HEK293 (cell line): Measurements from ENCODE around the gene CYB5D1.
A peak's percentile ranks its signal among the peaks of the same experiment; 100 is the strongest.

ENCODE experiments used
- BCL11A ChIP-seq: fragments of 450-650 bp; formaldehyde crosslinking; IDR thresholded peaks from 2 replicates; pipeline ENCODE4 v1.5.1; 2016; ENCODE audit warnings: low read depth, missing biosample characterization, missing genetic modification characterization
- GLIS2 ChIP-seq: fragments of 450-650 bp; formaldehyde crosslinking; IDR thresholded peaks from 2 replicates; pipeline ENCODE4 v1.5.1; 2016; ENCODE audit warnings: missing biosample characterization, missing genetic modification characterization
- HOXC10 ChIP-seq: sonication (generic); formaldehyde crosslinking; IDR thresholded peaks from 2 replicates; pipeline ENCODE4 v1.8.1; 2023; ENCODE audit warnings: mild to moderate bottlenecking, missing genetic modification reagents
- IKZF3 ChIP-seq: fragments of 450-650 bp; IDR thresholded peaks from 2 replicates; pipeline ENCODE4 v1.5.0; 2018; ENCODE audit warnings: missing biosample characterization, mild to moderate bottlenecking, missing genetic modification characterization, moderate library complexity
- KLF10 ChIP-seq: fragments of 450-650 bp; IDR thresholded peaks from 2 replicates; pipeline ENCODE4 v1.5.1; 2018; ENCODE audit warnings: missing biosample characterization, mild to moderate bottlenecking, missing genetic modification characterization
- KLF7 ChIP-seq: fragments of 450-650 bp; formaldehyde crosslinking; IDR thresholded peaks from 2 replicates; pipeline ENCODE4 v1.5.1; 2016; ENCODE audit warnings: missing biosample characterization, missing genetic modification characterization, borderline replicate concordance
- MEIS1 ChIP-seq: sonication (generic); formaldehyde crosslinking; IDR thresholded peaks from 2 replicates; pipeline ENCODE4 v1.8.1; 2022; ENCODE audit warnings: missing genetic modification reagents, mild to moderate bottlenecking, borderline replicate concordance
- REST ChIP-seq: fragments of 450-650 bp; formaldehyde crosslinking; IDR thresholded peaks from 2 replicates; pipeline ENCODE4 v1.5.1; 2016; ENCODE audit warnings: missing biosample characterization, missing genetic modification characterization
- SCRT2 ChIP-seq: fragments of 450-650 bp; formaldehyde crosslinking; IDR thresholded peaks from 2 replicates; pipeline ENCODE4 v1.5.1; 2016; ENCODE audit warnings: missing biosample characterization, missing genetic modification characterization
- ZBTB44 ChIP-seq: fragments of 450-650 bp; IDR thresholded peaks from 2 replicates; pipeline ENCODE4 v1.5.1; 2018; ENCODE audit warnings: missing biosample characterization, mild to moderate bottlenecking, missing genetic modification characterization
- ZEB2 ChIP-seq: fragments of 450-650 bp; formaldehyde crosslinking; IDR thresholded peaks from 2 replicates; pipeline ENCODE4 v1.5.1; 2016; ENCODE audit warnings: missing biosample characterization, missing genetic modification characterization
- ZNF10 ChIP-seq: fragments of 450-650 bp; formaldehyde crosslinking; IDR thresholded peaks from 2 replicates; pipeline ENCODE4 v1.5.1; 2017; ENCODE audit warnings: missing biosample characterization, missing genetic modification characterization
- ZNF184 ChIP-seq: fragments of 450-650 bp; IDR thresholded peaks from 2 replicates; pipeline ENCODE4 v1.5.1; 2018; ENCODE audit warnings: missing biosample characterization, mild to moderate bottlenecking, missing genetic modification characterization
- ZNF2 ChIP-seq: fragments of 450-650 bp; formaldehyde crosslinking; IDR thresholded peaks from 2 replicates; pipeline ENCODE4 v1.5.1; 2016; ENCODE audit warnings: missing biosample characterization, missing genetic modification characterization
- ZNF211 ChIP-seq: fragments of 450-650 bp; formaldehyde crosslinking; IDR thresholded peaks from 2 replicates; pipeline ENCODE4 v1.5.1; 2016; ENCODE audit warnings: low read depth, missing biosample characterization, missing genetic modification characterization
- ZNF239 ChIP-seq: fragments of 450-650 bp; formaldehyde crosslinking; IDR thresholded peaks from 2 replicates; pipeline ENCODE4 v1.5.1; 2016; ENCODE audit warnings: missing biosample characterization, missing genetic modification characterization
- ZNF274 ChIP-seq, 2 experiments: fragments of 200-500 bp in 1 of 2; fragments of 450-650 bp in 1 of 2; sonication (Bioruptor generic) in 1 of 2; formaldehyde crosslinking in 1 of 2; IDR thresholded peaks; 2 replicates each; pipeline versions ENCODE4 v1.5.1 to v1.6.1; 2014 to 2016; ENCODE audit warnings: borderline replicate concordance in 1 of 2, inconsistent platforms in 1 of 2, low read length in 1 of 2, missing biosample characterization in 1 of 2, missing genetic modification characterization in 1 of 2
- ZNF292 ChIP-seq: fragments of 450-650 bp; formaldehyde crosslinking; IDR thresholded peaks from 2 replicates; pipeline ENCODE4 v1.5.1; 2016; ENCODE audit warnings: low read depth, missing biosample characterization, missing genetic modification characterization, borderline replicate concordance
- ZNF302 ChIP-seq: fragments of 450-650 bp; formaldehyde crosslinking; IDR thresholded peaks from 2 replicates; pipeline ENCODE4 v1.5.1; 2016; ENCODE audit warnings: missing biosample characterization, missing genetic modification characterization, low read depth
- ZNF529 ChIP-seq: fragments of 450-650 bp; formaldehyde crosslinking; IDR thresholded peaks from 2 replicates; pipeline ENCODE4 v1.5.1; 2017; ENCODE audit warnings: missing genetic modification characterization, missing biosample characterization; ENCODE audit not compliant: insufficient replicate concordance
- ZNF548 ChIP-seq: fragments of 450-650 bp; formaldehyde crosslinking; IDR thresholded peaks from 2 replicates; pipeline ENCODE4 v1.5.1; 2016; ENCODE audit warnings: missing biosample characterization, missing genetic modification characterization
- ZNF555 ChIP-seq: fragments of 450-650 bp; formaldehyde crosslinking; conservative IDR thresholded peaks from 2 replicates; pipeline ENCODE4 v1.5.1; 2017; ENCODE audit warnings: missing biosample characterization, mild to moderate bottlenecking, missing genetic modification characterization, inconsistent platforms
- ZNF747 ChIP-seq: fragments of 450-650 bp; formaldehyde crosslinking; IDR thresholded peaks from 2 replicates; pipeline ENCODE4 v1.5.1; 2016; ENCODE audit warnings: missing biosample characterization, missing genetic modification characterization
- ZNF792 ChIP-seq: fragments of 450-650 bp; formaldehyde crosslinking; IDR thresholded peaks from 2 replicates; pipeline ENCODE4 v1.5.1; 2016; ENCODE audit warnings: missing biosample characterization, missing genetic modification characterization
- ZSCAN18 ChIP-seq: fragments of 450-650 bp; formaldehyde crosslinking; IDR thresholded peaks from 2 replicates; pipeline ENCODE4 v1.5.1; 2016; ENCODE audit warnings: missing biosample characterization, missing genetic modification characterization
- ZSCAN23 ChIP-seq: fragments of 450-650 bp; formaldehyde crosslinking; IDR thresholded peaks from 2 replicates; pipeline ENCODE4 v1.5.1; 2016; ENCODE audit warnings: missing biosample characterization, missing genetic modification characterization
- TF ChIP-seq, protein P1 (sequence below): fragments of 450-650 bp; formaldehyde crosslinking; IDR thresholded peaks from 2 replicates; pipeline ENCODE4 v1.5.1; 2017; ENCODE audit warnings: missing biosample characterization, missing genetic modification characterization
- TF ChIP-seq, protein P2 (sequence below): fragments of 450-650 bp; formaldehyde crosslinking; IDR thresholded peaks from 2 replicates; pipeline ENCODE4 v1.5.1; 2016; ENCODE audit warnings: missing biosample characterization, missing genetic modification characterization

The CYB5D1 gene

DNA sequence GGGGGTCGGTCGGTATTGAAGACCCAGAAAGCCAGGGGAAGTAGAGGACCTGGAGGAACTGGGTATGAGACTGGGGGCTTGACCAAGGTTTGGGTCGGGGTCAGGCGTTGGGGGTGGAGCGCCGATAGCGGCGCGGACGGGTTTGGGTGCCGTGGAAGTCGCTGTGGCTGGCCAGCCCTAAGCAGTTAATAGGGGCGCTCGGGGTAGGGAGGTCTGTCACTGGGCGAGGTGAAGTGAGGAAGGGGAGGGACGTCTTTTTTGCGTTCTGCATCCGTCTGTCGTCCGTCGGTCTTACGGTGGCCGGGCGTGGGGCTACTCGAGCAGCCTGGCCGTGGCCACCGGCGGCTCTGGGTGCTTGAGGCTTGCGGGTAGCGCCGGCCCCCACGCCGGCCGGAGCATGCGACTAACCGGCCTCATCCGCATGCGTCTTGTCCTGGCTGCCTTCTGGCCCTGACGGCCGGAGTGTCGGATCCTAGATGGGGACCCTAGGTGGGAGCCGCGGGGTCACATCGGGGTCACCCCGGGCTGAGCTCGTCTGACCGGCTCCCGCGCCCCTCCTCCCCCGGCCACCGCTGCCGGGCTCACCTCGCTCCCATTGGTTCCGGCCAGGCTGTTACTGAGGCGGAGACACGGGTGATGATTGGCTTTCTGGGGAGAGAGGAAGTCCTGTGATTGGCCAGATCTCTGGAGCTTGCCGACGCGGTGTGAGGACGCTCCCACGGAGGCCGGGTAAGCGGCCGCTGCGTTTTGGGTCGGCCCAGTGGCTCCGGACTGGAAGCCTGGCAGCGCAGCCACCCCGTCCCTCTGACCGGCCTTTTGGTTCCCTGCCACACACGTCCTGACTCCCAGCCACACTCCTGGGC, 13.3 kb upstream of the CYB5D1 start (continued):
- no peak for TF ChIP-seq ZNF184 (tag by site-specific recombination)
- TF ChIP-seq ZNF211 (tag by site-specific recombination) = no peak
- no peak for TF ChIP-seq ZSCAN18
- no peak for TF ChIP-seq ZNF792 (tag by site-specific recombination)
- TF ChIP-seq SCRT2 (tag by site-specific recombination) = no peak
- TF ChIP-seq HOXC10 (CRISPR knock-in tag) = no peak
- TF ChIP-seq ZNF747 (tag by site-specific recombination) = no peak
- TF ChIP-seq, protein P1, sequence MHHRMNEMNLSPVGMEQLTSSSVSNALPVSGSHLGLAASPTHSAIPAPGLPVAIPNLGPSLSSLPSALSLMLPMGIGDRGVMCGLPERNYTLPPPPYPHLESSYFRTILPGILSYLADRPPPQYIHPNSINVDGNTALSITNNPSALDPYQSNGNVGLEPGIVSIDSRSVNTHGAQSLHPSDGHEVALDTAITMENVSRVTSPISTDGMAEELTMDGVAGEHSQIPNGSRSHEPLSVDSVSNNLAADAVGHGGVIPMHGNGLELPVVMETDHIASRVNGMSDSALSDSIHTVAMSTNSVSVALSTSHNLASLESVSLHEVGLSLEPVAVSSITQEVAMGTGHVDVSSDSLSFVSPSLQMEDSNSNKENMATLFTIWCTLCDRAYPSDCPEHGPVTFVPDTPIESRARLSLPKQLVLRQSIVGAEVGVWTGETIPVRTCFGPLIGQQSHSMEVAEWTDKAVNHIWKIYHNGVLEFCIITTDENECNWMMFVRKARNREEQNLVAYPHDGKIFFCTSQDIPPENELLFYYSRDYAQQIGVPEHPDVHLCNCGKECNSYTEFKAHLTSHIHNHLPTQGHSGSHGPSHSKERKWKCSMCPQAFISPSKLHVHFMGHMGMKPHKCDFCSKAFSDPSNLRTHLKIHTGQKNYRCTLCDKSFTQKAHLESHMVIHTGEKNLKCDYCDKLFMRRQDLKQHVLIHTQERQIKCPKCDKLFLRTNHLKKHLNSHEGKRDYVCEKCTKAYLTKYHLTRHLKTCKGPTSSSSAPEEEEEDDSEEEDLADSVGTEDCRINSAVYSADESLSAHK (tag by site-specific recombination) = peak; percentile 44; the same call in 1 of the 2 replicates
- no peak for TF ChIP-seq ZSCAN23 (tag by site-specific recombination)
- peak; percentile 77; the same call in 1 of the 2 replicates for TF ChIP-seq ZNF10 (tag by site-specific recombination)
- no peak for TF ChIP-seq ZNF239 (tag by site-specific recombination)
- peak; percentile 25; the same call in 1 of the 2 replicates for TF ChIP-seq REST (tag by site-specific recombination)
- TF ChIP-seq, protein P2, sequence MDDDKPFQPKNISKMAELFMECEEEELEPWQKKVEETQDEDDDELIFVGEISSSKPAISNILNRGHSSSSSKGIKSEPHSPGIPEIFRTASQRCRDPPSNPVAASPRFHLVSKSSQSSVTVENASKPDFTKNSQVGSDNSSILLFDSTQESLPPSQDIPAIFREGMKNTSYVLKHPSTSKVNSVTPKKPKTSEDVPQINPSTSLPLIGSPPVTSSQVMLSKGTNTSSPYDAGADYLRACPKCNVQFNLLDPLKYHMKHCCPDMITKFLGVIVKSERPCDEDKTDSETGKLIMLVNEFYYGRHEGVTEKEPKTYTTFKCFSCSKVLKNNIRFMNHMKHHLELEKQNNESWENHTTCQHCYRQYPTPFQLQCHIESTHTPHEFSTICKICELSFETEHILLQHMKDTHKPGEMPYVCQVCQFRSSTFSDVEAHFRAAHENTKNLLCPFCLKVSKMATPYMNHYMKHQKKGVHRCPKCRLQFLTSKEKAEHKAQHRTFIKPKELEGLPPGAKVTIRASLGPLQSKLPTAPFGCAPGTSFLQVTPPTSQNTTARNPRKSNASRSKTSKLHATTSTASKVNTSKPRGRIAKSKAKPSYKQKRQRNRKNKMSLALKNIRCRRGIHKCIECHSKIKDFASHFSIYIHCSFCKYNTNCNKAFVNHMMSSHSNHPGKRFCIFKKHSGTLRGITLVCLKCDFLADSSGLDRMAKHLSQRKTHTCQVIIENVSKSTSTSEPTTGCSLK = no peak
- TF ChIP-seq ZEB2 = peak; percentile 91
- TF ChIP-seq GLIS2 = peak; percentile 94
- TF ChIP-seq ZBTB44 (tag by site-specific recombination) = no peak
- no peak for TF ChIP-seq ZNF555 (tag by site-specific recombination)
- TF ChIP-seq ZNF2 (tag by site-specific recombination) = 0 out of 2 replicates have a peak, but pooled peaks have one; percentile 11
- TF ChIP-seq ZNF274 (IDR thresholded peaks at IDR 0.05; ENCODE audit: low read length) = no peak
- TF ChIP-seq ZNF274 (tag by site-specific recombination; IDR thresholded peaks at IDR 0.05; ENCODE audit: borderline replicate concordance) = no peak
- no peak for TF ChIP-seq KLF10 (tag by site-specific recombination)
- no peak for TF ChIP-seq ZNF529 (tag by site-specific recombination)
- no peak for TF ChIP-seq ZNF548 (tag by site-specific recombination)
- TF ChIP-seq IKZF3 (tag by site-specific recombination) = no peak
- TF ChIP-seq KLF7 (tag by site-specific recombination) = no peak
- no peak for TF ChIP-seq ZNF302 (tag by site-specific recombination)
- TF ChIP-seq MEIS1 (CRISPR knock-in tag) = no peak
- no peak for TF ChIP-seq ZNF292 (tag by site-specific recombination)
- peak; percentile 98 for TF ChIP-seq BCL11A
